NB4 (cell line): ENCODE results near the gene NOP14.
"Not testable (repeated sequence)": the region's sequence is repeated elsewhere in the genome, so short reads cannot be mapped to it uniquely, and the experiment has no call there.

Experiments used
- CTCF ChIP-seq: IDR thresholded peaks from one replicate; pipeline ENCODE4 v1.5.1; 2012; ENCODE audit warnings: low read depth, low read length
- MAX ChIP-seq: IDR thresholded peaks from 2 replicates; pipeline ENCODE4 v1.6.1; 2011; ENCODE audit warnings: low read depth, low read length
- MYC ChIP-seq: IDR thresholded peaks from 2 replicates; pipeline ENCODE4 v1.6.1; 2011; ENCODE audit warnings: low read depth, low read length
- POLR2A ChIP-seq: IDR thresholded peaks from 2 replicates; pipeline ENCODE4 v1.6.1; 2011; ENCODE audit warnings: mild to moderate bottlenecking; ENCODE audit not compliant: insufficient read length; ENCODE audit errors: extremely low read depth

GRCh38 chr4:2918300-2918699 lies 44.9 kb downstream of the NOP14 start:
- TF ChIP-seq CTCF, POLR2A, MAX, MYC: not testable (repeated sequence)
